ENCODE results near the gene GNB1L.
A peak's percentile ranks its signal among the peaks of the same experiment; 100 is the strongest.

Gene GNB1L

GRCh38 chr22:19873960-19874306 is 19.3 kb upstream of the GNB1L start:
- DNase-seq (no peak), ATAC-seq (no peak)
- Mint-ChIP-seq H3K9me3 (no peaks in the 10 kb centered on the region), H3K4me1 (peaks cover 17% of the 10 kb centered on the region), H3K27me3 (no peaks in the 10 kb centered on the region), H3K27ac (peak overlapping the region in 1 of 2 donors; percentile 19), H3K4me3 (peak overlapping the region in 1 of 2 donors; percentile 54)

GRCh38 chr22:19873138-19873959 is 18.7 kb upstream of the GNB1L start:
- Mint-ChIP-seq H3K4me3 (no peak overlapping the region), H3K27ac (no peak overlapping the region), H3K4me1 (peaks cover 17% of the 10 kb centered on the region), H3K9me3 (no peaks in the 10 kb centered on the region), H3K27me3 (no peaks in the 10 kb centered on the region)
- no peak for ATAC-seq
- DNase-seq: no peak

DNA sequence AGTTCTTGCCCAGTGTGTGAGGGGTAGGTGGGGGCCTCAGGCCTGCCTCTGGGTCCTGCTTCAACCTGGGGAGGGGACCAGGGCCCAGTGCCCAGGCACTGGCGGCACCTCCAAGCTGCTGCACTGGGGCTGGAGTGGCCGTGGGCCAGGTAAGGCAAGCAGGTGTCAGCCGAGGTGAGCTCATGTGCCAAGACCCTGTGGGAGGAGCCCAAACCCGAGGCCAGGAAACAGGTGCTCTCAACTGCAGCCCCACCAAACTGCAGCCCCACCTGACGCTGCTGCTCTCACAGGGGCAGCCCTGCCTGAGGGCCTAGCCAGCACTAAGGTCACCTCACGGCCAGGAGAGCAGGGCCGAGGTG is 18.1 kb upstream of the GNB1L start:
- no peak for DNase-seq
- Mint-ChIP-seq H3K27ac (no peak overlapping the region), H3K9me3 (no peaks in the 10 kb centered on the region), H3K4me1 (peaks cover 17% of the 10 kb centered on the region), H3K27me3 (no peaks in the 10 kb centered on the region), H3K4me3 (no peak overlapping the region)
- no peak for ATAC-seq

- H3K27me3 Mint-ChIP-seq: no peaks in the 10 kb centered on the region
- DNase-seq: no peak
- no peak overlapping the region for H3K4me3 Mint-ChIP-seq
Measured at GRCh38 chr22:19871845-19872778, 17.4 kb upstream of the GNB1L start.

DNA sequence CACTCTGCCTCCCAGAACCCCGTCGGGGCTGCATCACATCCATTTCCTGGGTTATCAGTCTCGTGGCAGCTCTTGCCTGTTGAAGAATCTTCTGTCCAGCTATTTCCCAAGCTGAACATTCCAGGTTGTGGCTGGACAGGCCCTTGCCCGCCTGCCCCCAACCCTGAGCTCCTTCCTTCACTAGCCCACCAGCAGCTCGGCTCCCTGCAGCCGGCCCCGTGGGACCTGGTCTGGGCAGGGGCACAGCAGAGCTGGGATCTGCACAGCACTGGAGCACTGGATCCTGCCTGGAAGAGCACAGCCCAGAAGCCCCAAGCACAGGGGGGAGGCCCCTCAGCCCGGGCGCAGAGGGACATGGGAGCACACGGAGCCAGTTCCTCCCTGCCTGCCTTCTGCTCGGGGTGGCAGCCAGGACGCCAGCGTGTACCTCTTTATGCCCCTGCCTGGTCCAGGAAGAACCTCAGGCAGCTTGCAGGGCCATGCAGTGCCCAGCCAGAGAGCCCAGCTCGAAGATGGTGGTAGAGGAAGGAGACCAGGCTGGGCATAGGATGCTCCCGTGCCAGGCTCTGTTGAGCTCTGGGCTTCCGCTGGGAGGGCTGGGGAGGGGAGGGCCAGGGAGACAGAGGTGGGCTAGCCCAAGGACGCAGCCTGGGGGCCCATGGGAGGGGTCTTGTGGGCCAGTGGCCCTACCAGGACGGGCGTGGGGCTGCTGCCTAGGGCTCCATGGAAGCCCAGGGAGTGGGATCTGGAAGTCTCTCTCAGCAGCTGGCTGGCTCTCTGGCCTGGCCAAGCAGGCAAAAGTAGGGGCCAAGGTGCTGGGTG is 16.6 kb upstream of the GNB1L start:
- Mint-ChIP-seq H3K27me3 (no peaks in the 10 kb centered on the region), H3K27ac (peak overlapping the region in 1 of 2 donors; percentile 54), H3K4me3 (no peak overlapping the region), H3K4me1 (peaks cover 17% of the 10 kb centered on the region), H3K9me3 (no peaks in the 10 kb centered on the region)
- ATAC-seq: no peak
- DNase-seq: no peak

More at GRCh38 chr22:19871845-19872778, 17.4 kb upstream of the GNB1L start:
- H3K4me1 Mint-ChIP-seq: peaks cover 17% of the 10 kb centered on the region
- no peak overlapping the region for H3K27ac Mint-ChIP-seq
- no peaks in the 10 kb centered on the region for H3K9me3 Mint-ChIP-seq
- no peak for ATAC-seq

- peaks cover 17% of the 10 kb centered on the region for H3K4me1 Mint-ChIP-seq
- no peaks in the 10 kb centered on the region for H3K27me3 Mint-ChIP-seq
- peak overlapping the region; percentile 47 to 75 for H3K27ac Mint-ChIP-seq
- ATAC-seq (no peak), DNase-seq (no peak)
- no peaks in the 10 kb centered on the region for H3K9me3 Mint-ChIP-seq
- H3K4me3 Mint-ChIP-seq: no peak overlapping the region
Measured at GRCh38 chr22:19870153-19871022, 15.7 kb upstream of the GNB1L start.

DNA sequence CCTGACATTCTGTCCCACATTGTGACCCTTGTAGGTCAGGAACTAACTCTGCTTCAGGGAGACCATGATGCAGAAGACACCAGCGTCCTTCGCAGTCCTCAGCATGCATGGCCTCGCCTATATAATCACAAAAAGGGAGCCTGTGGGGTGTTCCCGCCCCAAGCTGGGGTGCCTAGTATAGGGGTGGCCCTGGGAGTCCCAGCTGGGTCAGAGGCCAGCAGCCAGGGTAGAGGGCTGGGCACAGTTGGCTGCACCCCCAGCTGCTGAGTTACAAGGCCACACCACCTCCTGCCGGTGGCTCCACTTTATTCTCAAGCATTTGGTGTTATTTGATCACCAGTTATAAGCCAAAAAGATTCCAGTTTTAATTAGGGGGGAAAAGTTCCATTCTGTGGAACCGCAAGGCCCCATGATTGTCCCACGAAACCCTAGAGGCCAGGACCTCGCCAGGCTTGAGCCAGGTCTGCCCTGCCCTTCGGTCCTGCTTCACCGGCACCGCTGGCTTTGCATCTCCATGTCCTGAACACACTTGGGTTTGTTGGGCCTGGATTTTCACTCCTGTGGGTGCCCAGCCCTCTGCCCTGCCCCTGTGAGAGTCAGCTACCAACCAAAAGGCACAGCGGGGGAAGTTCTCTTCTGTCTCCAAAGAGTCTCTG is 15.0 kb upstream of the GNB1L start:
- Mint-ChIP-seq H3K9me3 (no peaks in the 10 kb centered on the region), H3K27me3 (no peaks in the 10 kb centered on the region), H3K27ac (peak overlapping the region in 1 of 2 donors; percentile 47), H3K4me1 (peaks cover 14% of the 10 kb centered on the region), H3K4me3 (no peak overlapping the region)
- DNase-seq (no peak), ATAC-seq (no peak)

GRCh38 chr22:19868773-19869471 is 14.2 kb upstream of the GNB1L start:
- DNase-seq (no peak), ATAC-seq (no peak)
- H3K27me3 Mint-ChIP-seq: no peaks in the 10 kb centered on the region
- H3K4me3 Mint-ChIP-seq: no peak overlapping the region
- H3K9me3 Mint-ChIP-seq: no peaks in the 10 kb centered on the region
- H3K4me1 Mint-ChIP-seq: peaks cover 7% of the 10 kb centered on the region
- H3K27ac Mint-ChIP-seq: peak overlapping the region; percentile 44 to 68

DNA sequence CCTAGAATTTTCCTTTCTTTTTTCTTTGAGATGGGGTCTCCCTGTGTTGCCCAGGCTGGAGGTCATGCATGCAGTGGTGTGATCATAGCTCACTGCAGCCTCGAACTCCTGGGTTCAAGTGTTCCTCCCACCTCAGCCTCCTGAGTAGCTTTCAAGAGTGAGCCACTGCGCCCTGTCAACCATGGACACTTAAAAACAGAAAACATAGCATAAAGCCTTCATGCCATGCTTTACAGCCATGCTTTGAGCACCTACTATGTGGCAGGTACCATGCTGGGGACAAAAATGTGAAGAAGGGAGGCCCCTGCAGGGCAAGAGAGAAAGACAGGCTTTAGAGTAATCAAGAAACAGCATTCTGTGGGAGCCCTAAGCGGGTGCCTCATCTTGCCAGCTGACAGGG is 13.7 kb upstream of the GNB1L start:
- H3K27ac Mint-ChIP-seq: peak overlapping the region; percentile 44 to 68
- ATAC-seq (no peak), DNase-seq (no peak)
- H3K4me1 Mint-ChIP-seq: peaks cover 3% of the 10 kb centered on the region
- no peaks in the 10 kb centered on the region for H3K27me3 Mint-ChIP-seq
- H3K9me3 Mint-ChIP-seq: no peaks in the 10 kb centered on the region
- no peak overlapping the region for H3K4me3 Mint-ChIP-seq

GRCh38 chr22:19867617-19868016 is 12.9 kb upstream of the GNB1L start:
- H3K9me3 Mint-ChIP-seq: no peaks in the 10 kb centered on the region
- H3K4me1 Mint-ChIP-seq: no peaks in the 10 kb centered on the region
- H3K4me3 Mint-ChIP-seq: no peak overlapping the region
- H3K27ac Mint-ChIP-seq: peak overlapping the region in 1 of 2 donors; percentile 54
- DNase-seq: no peak
- no peaks in the 10 kb centered on the region for H3K27me3 Mint-ChIP-seq
- no peak for ATAC-seq

- no peaks in the 10 kb centered on the region for H3K4me1 Mint-ChIP-seq
- ATAC-seq: no peak
- no peak overlapping the region for H3K27ac Mint-ChIP-seq
- no peak overlapping the region for H3K4me3 Mint-ChIP-seq
- H3K27me3 Mint-ChIP-seq: no peaks in the 10 kb centered on the region
- no peak for DNase-seq
- H3K9me3 Mint-ChIP-seq: no peaks in the 10 kb centered on the region
Measured at GRCh38 chr22:19866665-19867009, 12.0 kb upstream of the GNB1L start.

GRCh38 chr22:19865141-19865829 is 10.6 kb upstream of the GNB1L start:
- no peak overlapping the region for H3K4me3 Mint-ChIP-seq
- no peak for DNase-seq
- H3K9me3 Mint-ChIP-seq: no peaks in the 10 kb centered on the region
- H3K27me3 Mint-ChIP-seq: no peaks in the 10 kb centered on the region
- H3K27ac Mint-ChIP-seq: no peak overlapping the region
- no peaks in the 10 kb centered on the region for H3K4me1 Mint-ChIP-seq
- ATAC-seq: no peak

DNA sequence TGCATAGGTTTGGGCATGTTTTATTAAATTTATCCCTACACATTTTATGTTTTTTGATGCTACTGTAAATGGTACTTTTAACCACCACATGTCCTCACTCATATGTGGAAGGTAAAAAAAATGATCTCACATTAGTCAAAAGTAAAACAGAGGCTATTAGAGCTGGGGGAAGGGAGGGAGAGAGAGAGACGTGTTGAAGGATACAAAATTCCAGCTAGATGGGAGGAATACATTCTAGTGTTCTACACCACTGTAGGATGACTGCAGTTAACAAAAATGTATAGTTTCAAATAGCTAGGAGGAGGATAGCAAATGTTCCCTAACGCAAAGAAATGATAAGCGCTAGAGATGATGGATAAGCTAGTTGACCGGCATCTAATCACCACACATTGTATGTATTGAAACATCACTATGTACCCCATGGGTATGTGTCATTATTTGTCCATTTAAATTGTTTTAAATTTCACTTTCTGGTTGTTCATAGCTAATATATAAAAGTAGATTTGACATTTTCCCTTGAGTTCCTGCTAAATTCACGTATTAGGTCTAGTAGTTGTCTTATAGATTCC is 9.9 kb upstream of the GNB1L start:
- Mint-ChIP-seq H3K27me3 (no peaks in the 10 kb centered on the region), H3K9me3 (no peaks in the 10 kb centered on the region), H3K4me1 (no peaks in the 10 kb centered on the region), H3K27ac (no peak overlapping the region), H3K4me3 (no peak overlapping the region)
- ATAC-seq (no peak), DNase-seq (no peak)
